K562 (cell line): Measurements from ENCODE around the gene CLUH. TPM values are rescaled to one million over a fixed set of nuclear protein-coding genes. Genes with fewer than 3 reads are reported as not detected.
"Not testable (repeated sequence)": the region's sequence is repeated elsewhere in the genome, so short reads cannot be mapped to it uniquely, and the experiment has no call there.

Experiments used
- ATAC-seq: fragments of 200-7000 bp; cut with Tn5 transposase; 3 replicates; pipeline ENCODE4 v1.9.1; 2020; ENCODE audit warnings: moderate library complexity
- BruUV-seq: library from RNA; stranded (reverse); fragments of 400-500 nt; replicated peaks from 2 replicates; lab custom pipeline; 2021; lab: Mats Ljungman, UMichigan
- CTCF ChIA-PET: fragments of 300-600 bp; formaldehyde crosslinking; extraction: SDS; loops from one replicate; lab custom pipeline; 2021; ENCODE audit warnings: low intra/inter-chr PET ratio; lab: Yijun Ruan, JAX
- POLR2A ChIA-PET: fragments of 300-600, 350-650 bp; sonication (Branson Sonifier 250); formaldehyde crosslinking; extraction: SDS; loops from one replicate; lab custom pipeline; 2021; ENCODE audit warnings: antibody characterized with exemption, inconsistent platforms; lab: Yijun Ruan, JAX
- DNase-seq, 4 experiments: peaks; one replicate each; pipeline versions ENCODE4 v3.0.0 to v3.0.0-alpha.2; 2011 to 2018; ENCODE audit warnings: low spot score in 3 of 4, mixed read lengths in 3 of 4; ENCODE audit errors: extremely low read depth in 1 of 4
- FAIRE-seq: peaks from 2 replicates; lab custom pipeline; 2011; peaks lifted over from hg19 to GRCh38; lab: Jason Lieb, UNC
- H2AFZ ChIP-seq: 2 replicates; pipeline ENCODE4 v1.6.0; 2011; ENCODE audit warnings: low read depth, low read length, control low read depth, inconsistent platforms
- H3K27ac ChIP-seq: fragments of 200-600 bp; 3 replicates; pipeline ENCODE4 v1.8.0; 2011; ENCODE audit warnings: low read depth, mild to moderate bottlenecking, control low read depth, inconsistent platforms, low read length, moderate library complexity, mixed read lengths; ENCODE audit errors: extremely low read depth
- H3K27me3 ChIP-seq, 2 experiments: fragments of 300-600 bp in 1 of 2; 2 replicates in 1 of 2; 3 replicates in 1 of 2; pipeline versions ENCODE4 v1.6.0 to v1.8.0; 2011; ENCODE audit warnings: inconsistent platforms in 2 of 2, low read length in 2 of 2, mild to moderate bottlenecking in 1 of 2, mixed read lengths in 1 of 2, moderate library complexity in 1 of 2; ENCODE audit not compliant: control insufficient read depth in 2 of 2, insufficient read depth in 2 of 2
- H3K36me3 ChIP-seq: fragments of 300-600 bp; 3 replicates; pipeline ENCODE4 v1.8.0; 2011; ENCODE audit warnings: mild to moderate bottlenecking, low read length, inconsistent platforms; ENCODE audit not compliant: control insufficient read depth, insufficient read depth
- H3K4me1 ChIP-seq, 2 experiments: fragments of 200-600 bp in 1 of 2; replicated peaks in 1 of 2; 2 replicates in 1 of 2; 3 replicates in 1 of 2; pipeline versions ENCODE4 v1.5.1 to v1.8.0; 2011; ENCODE audit warnings: inconsistent platforms in 2 of 2, low read length in 2 of 2, mild to moderate bottlenecking in 1 of 2, mixed read lengths in 1 of 2, moderate library complexity in 1 of 2; ENCODE audit not compliant: control insufficient read depth in 2 of 2, insufficient read depth in 2 of 2
- H3K4me2 ChIP-seq: 2 replicates; pipeline ENCODE4 v1.6.1; 2011; ENCODE audit warnings: low read length, control low read depth, inconsistent platforms, mixed read lengths; ENCODE audit not compliant: insufficient read depth
- H3K4me3 ChIP-seq: fragments of 200-600 bp; sonication (generic), shearing (Covaris generic); 2 replicates; pipeline ENCODE4 v1.5.1; 2016; ENCODE audit warnings: control low read depth, inconsistent platforms
- H3K79me2 ChIP-seq: fragments of 200-600 bp; 3 replicates; pipeline ENCODE4 v1.8.0; 2011; ENCODE audit warnings: low read length, inconsistent platforms; ENCODE audit not compliant: control insufficient read depth, insufficient read depth
- H3K9ac ChIP-seq, 2 experiments: 2 replicates each; pipeline versions ENCODE4 v1.6.0 to v1.6.1; 2011; ENCODE audit warnings: low read depth in 2 of 2, low read length in 2 of 2, control low read depth in 1 of 2, inconsistent platforms in 1 of 2, mild to moderate bottlenecking in 1 of 2, mixed read lengths in 1 of 2; ENCODE audit not compliant: insufficient read depth in 1 of 2
- H3K9me1 ChIP-seq: one replicate; pipeline ENCODE4 v1.6.0; 2011; ENCODE audit warnings: inconsistent platforms, mild to moderate bottlenecking, low read length, moderate library complexity; ENCODE audit not compliant: control insufficient read depth, insufficient read depth
- H3K9me3 ChIP-seq: replicated peaks from 2 replicates; pipeline ENCODE4 v1.5.1; 2011; ENCODE audit warnings: low read depth, low read length, inconsistent platforms; ENCODE audit not compliant: control insufficient read depth, insufficient read depth
- H4K20me1 ChIP-seq: replicated peaks from 2 replicates; pipeline ENCODE4 v1.6.1; 2011; ENCODE audit warnings: low read length, inconsistent platforms, mixed read lengths; ENCODE audit not compliant: control insufficient read depth, insufficient read depth
- ATF1 ChIP-seq, 2 experiments: fragments of 450-650 bp in 1 of 2; IDR thresholded peaks; 2 replicates each; pipeline ENCODE4 v1.6.1; 2016; ENCODE audit warnings: missing compliant biosample characterization in 1 of 2, missing genetic modification characterization in 1 of 2
- TSC22D4 ChIP-seq: fragments of 450-650 bp; IDR thresholded peaks from 2 replicates; pipeline ENCODE4 v1.6.1; 2016; ENCODE audit warnings: missing genetic modification characterization, missing biosample characterization, control low read depth
- ZNF146 ChIP-seq: IDR thresholded peaks from one replicate; pipeline ENCODE4 v1.6.1; 2018; ENCODE audit warnings: missing compliant biosample characterization; ENCODE audit not compliant: unreplicated experiment
- WGBS: fragments of 100-300 bp; shearing (Covaris generic); methylation state at CpG from one replicate; pipeline ENCODE4 v1.1.6; 2016; ENCODE audit warnings: low coverage, mixed read lengths; ENCODE audit not compliant: insufficient coverage; ENCODE audit errors: missing lambda C conversion rate; 5-methylcytosine and 5-hydroxymethylcytosine counted together
- in situ Hi-C: fragments of 300-500 bp; cut with MboI; formaldehyde crosslinking; loops from 4 replicates; pipeline ENCODE4 v1.15.0; 2018; ENCODE audit warnings: inconsistent platforms, mixed read lengths
- intact Hi-C: fragments of 100-400 bp; cut with micrococcal nuclease; formaldehyde crosslinking; loops from 2 replicates; pipeline ENCODE4 v1.14.2; 2022
- polyA plus RNA-seq, 8 experiments: library from polyadenylated mRNA; depleted of rRNA in 4 of 8; stranded (reverse) in 5 of 8; unstranded in 3 of 8; fragments of >200 nt; fragmentation: Nextera tagmentation in 2 of 8; fragmentation: Illumina TruSeq in 1 of 8; extraction: Ambion mirVana in 2 of 8; extraction: Trizol in 1 of 8; gene quantifications; 2 replicates each; pipeline versions ENCODE4 v1.2.1 to v1.2.3, GENCODE V29; 2011 to 2014; ENCODE audit warnings: inconsistent platforms in 1 of 8, missing spikeins in 1 of 8
- total RNA-seq, 7 experiments: library from RNA; depleted of rRNA in 6 of 7; stranded (reverse); fragments of >200 nt in 6 of 7; fragmentation: Illumina TruSeq in 2 of 7; extraction: Trizol in 2 of 7; gene quantifications; 2 replicates each; pipeline versions ENCODE4 v1.2.1 to v1.2.3, GENCODE V29; 2011 to 2021; ENCODE audit warnings: low replicate concordance in 1 of 7

The CLUH gene
- total and polyA plus RNA-seq, 9 of the 15 experiments (the other 6 are each of a cell fraction or from before 2014, with no cell fraction given): 0.21 to 140 (median 33.2) TPM

- H3K4me2 ChIP-seq: no peak overlapping the region
- H3K9ac ChIP-seq: no peak overlapping the region
- H3K27me3 ChIP-seq: no peaks in the 10 kb centered on the region
- TF ChIP-seq ATF1 (CRISPR knock-in tag; IDR thresholded peaks at IDR 0.05): no peak
- no peak for TF ChIP-seq ATF1 (tag; IDR thresholded peaks at IDR 0.05)
- TF ChIP-seq TSC22D4 (tag): no peak
- TF ChIP-seq, all 486 proteins: peak for 0
- WGBS: 80% methylated on average over 5 of the region's 5 CpGs
- Histone ChIP-seq H3K27ac (no peak overlapping the region), H3K4me1 (no peaks in the 10 kb centered on the region), H4K20me1 (no peaks in the 10 kb centered on the region), H3K4me3 (no peak overlapping the region), H2AFZ (no peak overlapping the region), H3K9me3 (no peaks in the 10 kb centered on the region), H3K9me1 (no peaks in the 10 kb centered on the region), H3K79me2 (no peaks in the 10 kb centered on the region), H3K36me3 (peaks cover 76% of the 10 kb centered on the region; the same call in 2 of the 3 replicates)
- in situ Hi-C loops (no loop called here), intact Hi-C loops (loop anchor here (10.0 kb wide), 1 partner anchor 77 kb away; the partner anchor contains the start of gene PAFAH1B1)
- no TSS peak for BruUV-seq
- ChIA-PET CTCF (no interaction called here), POLR2A (interaction anchor here (0.8 to 1.6 kb wide), 2 partner anchors 9 to 15 kb away, joined by 3 to 4 read pairs; no protein-coding TSS in a partner anchor)
- ATAC-seq (no peak), FAIRE-seq (no peak), DNase-seq (no peak)
Observed at GRCh38 chr17:2672026-2672425, 39.5 kb downstream of the CLUH start.

GRCh38 chr17:2660410-2660809 is 51.2 kb downstream of the CLUH start:
- H3K4me1 ChIP-seq, H3K9me3 ChIP-seq, H2AFZ ChIP-seq: not testable (repeated sequence)
- TF ChIP-seq ZNF146 (CRISPR knock-in tag): peak; percentile 68
- TF ChIP-seq, all 486 proteins: peak for 1; not testable (repeated sequence) for 485
- H3K4me3 ChIP-seq, POLR2A ChIA-PET, BruUV-seq, CTCF ChIA-PET, intact Hi-C loops, ATAC-seq, DNase-seq, H3K4me2 ChIP-seq, in situ Hi-C loops, H3K9me1 ChIP-seq, H4K20me1 ChIP-seq, H3K36me3 ChIP-seq, H3K27ac ChIP-seq, H3K27me3 ChIP-seq, H3K9ac ChIP-seq, FAIRE-seq: not testable (repeated sequence)
- 96% methylated on average over 3 of the region's 4 CpGs for WGBS
- peaks cover 59% of the 10 kb centered on the region for H3K79me2 ChIP-seq
